Colonic mucosa (tissue), 4 donors: ENCODE results near the gene GNB1L. TPM values are rescaled to one million over a fixed set of nuclear protein-coding genes. Genes with fewer than 3 reads are reported as not detected.

ENCODE experiments used
- DNase-seq: peaks from one replicate; pipeline ENCODE4 v3.0.0-alpha.2; 2020
- H3K27ac ChIP-seq: fragments of 200-600 bp; one replicate; pipeline ENCODE4 v1.8.0; 2021
- H3K27me3 ChIP-seq: fragments of 200-600 bp; one replicate; pipeline ENCODE4 v1.8.0; 2021
- H3K36me3 ChIP-seq: fragments of 200-600 bp; one replicate; pipeline ENCODE4 v1.8.0; 2021
- H3K4me1 ChIP-seq: fragments of 200-600 bp; one replicate; pipeline ENCODE4 v1.8.0; 2021; ENCODE audit warnings: mild to moderate bottlenecking
- H3K4me3 ChIP-seq: fragments of 200-600 bp; one replicate; pipeline ENCODE4 v1.8.0; 2021
- H3K9ac ChIP-seq, 2 donors: one replicate each; pipeline ENCODE4 v1.7.0; 2013; ENCODE audit warnings: control low read depth in 2 of 2, low read depth in 2 of 2, low read length in 2 of 2
- H3K9me3 ChIP-seq: fragments of 200-600 bp; one replicate; pipeline ENCODE4 v1.8.0; 2021
- intact Hi-C: fragments of 100-400 bp; cut with DNase I; formaldehyde crosslinking; loops from one replicate; pipeline ENCODE4 v1.14.1; 2022
- total RNA-seq, 2 donors: library from RNA; stranded (reverse); fragmentation: NEBNext Ultra II Directional in 1 of 2; extraction: Animal tissue kit (Norgen Biotek cat#: 25700) in 1 of 2; gene quantifications; one replicate each; pipeline ENCODE4 v1.2.1, GENCODE V29; 2021
- TF ChIP-seq, protein P1 (sequence below): fragments of 200-600 bp; IDR thresholded peaks from one replicate; pipeline ENCODE4 v1.8.0; 2022; ENCODE audit warnings: antibody characterized with exemption, mild to moderate bottlenecking
- donor health status: healthy.
- donor health status: DM: no; HTN: no; CAD: no.
- donor health status: DM: no; HTN: no; CAD: no.

GNB1L gene
- total RNA-seq, 2 donors from 2014 or later = 4.4 to 10.2 TPM

DNA sequence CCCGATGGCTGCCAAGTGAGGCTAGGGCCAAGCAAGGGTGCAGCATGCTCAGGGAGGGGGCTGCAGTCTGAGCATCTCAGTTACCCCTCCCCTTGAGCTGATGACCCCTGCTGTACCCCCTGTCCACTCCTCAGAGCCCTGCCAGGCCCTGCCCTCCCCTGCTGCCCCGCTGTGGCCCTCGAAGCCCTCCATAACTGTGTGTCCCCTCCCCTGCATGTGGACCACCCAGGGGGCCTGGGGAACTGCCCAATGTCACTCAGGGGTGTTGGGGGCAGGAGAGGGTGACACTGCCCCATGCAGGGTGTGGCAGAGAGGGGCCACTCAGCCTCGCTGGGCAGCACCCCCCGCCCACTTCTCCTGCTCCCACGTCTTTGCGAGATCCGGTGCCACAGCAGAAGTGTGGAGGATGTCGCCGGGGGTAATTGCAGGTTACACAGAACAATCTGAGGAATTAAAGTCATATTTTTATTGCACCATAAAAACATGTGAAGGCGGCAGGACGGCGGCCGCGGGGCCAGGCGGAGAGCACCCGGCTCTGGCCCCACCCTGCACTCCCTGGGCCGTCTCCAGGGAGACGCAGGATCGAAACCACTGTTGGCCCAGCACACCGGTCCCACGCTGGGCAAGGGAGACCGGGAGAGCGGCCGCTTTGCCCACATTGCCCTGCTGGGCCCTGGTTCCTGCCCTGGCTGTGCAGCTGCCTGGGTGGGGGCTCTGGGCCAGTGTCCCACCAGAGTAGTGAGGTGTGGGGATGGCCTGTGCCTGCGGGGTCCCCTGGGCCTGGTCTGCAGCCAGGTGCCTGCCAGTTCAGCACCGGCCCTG is 18.7 kb upstream of the GNB1L start:
- intact Hi-C loops = no loop called here
- DNase-seq = peak; percentile 78

DNA sequence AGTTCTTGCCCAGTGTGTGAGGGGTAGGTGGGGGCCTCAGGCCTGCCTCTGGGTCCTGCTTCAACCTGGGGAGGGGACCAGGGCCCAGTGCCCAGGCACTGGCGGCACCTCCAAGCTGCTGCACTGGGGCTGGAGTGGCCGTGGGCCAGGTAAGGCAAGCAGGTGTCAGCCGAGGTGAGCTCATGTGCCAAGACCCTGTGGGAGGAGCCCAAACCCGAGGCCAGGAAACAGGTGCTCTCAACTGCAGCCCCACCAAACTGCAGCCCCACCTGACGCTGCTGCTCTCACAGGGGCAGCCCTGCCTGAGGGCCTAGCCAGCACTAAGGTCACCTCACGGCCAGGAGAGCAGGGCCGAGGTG is 18.1 kb upstream of the GNB1L start:
- Histone ChIP-seq H3K27me3 (no peaks in the 10 kb centered on the region), H3K36me3 (no peaks in the 10 kb centered on the region), H3K4me1 (peaks cover 9% of the 10 kb centered on the region), H3K4me3 (no peak overlapping the region), H3K9me3 (no peaks in the 10 kb centered on the region), H3K9ac (peak overlapping the region in 1 of 2 donors; percentile 55), H3K27ac (no peak overlapping the region)
- TF ChIP-seq, protein P1, sequence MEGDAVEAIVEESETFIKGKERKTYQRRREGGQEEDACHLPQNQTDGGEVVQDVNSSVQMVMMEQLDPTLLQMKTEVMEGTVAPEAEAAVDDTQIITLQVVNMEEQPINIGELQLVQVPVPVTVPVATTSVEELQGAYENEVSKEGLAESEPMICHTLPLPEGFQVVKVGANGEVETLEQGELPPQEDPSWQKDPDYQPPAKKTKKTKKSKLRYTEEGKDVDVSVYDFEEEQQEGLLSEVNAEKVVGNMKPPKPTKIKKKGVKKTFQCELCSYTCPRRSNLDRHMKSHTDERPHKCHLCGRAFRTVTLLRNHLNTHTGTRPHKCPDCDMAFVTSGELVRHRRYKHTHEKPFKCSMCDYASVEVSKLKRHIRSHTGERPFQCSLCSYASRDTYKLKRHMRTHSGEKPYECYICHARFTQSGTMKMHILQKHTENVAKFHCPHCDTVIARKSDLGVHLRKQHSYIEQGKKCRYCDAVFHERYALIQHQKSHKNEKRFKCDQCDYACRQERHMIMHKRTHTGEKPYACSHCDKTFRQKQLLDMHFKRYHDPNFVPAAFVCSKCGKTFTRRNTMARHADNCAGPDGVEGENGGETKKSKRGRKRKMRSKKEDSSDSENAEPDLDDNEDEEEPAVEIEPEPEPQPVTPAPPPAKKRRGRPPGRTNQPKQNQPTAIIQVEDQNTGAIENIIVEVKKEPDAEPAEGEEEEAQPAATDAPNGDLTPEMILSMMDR = no peak
- intact Hi-C loops = no loop called here
- DNase-seq = peak; percentile 55

More for the DNA sequence above, 18.7 kb upstream of the GNB1L start:
- Histone ChIP-seq H3K4me3 (no peak overlapping the region), H3K4me1 (peaks cover 9% of the 10 kb centered on the region), H3K27ac (no peak overlapping the region), H3K27me3 (no peaks in the 10 kb centered on the region), H3K9me3 (no peaks in the 10 kb centered on the region), H3K9ac (peak overlapping the region; percentile 35 to 55), H3K36me3 (no peaks in the 10 kb centered on the region)
- TF ChIP-seq, protein P1 = no peak

DNA sequence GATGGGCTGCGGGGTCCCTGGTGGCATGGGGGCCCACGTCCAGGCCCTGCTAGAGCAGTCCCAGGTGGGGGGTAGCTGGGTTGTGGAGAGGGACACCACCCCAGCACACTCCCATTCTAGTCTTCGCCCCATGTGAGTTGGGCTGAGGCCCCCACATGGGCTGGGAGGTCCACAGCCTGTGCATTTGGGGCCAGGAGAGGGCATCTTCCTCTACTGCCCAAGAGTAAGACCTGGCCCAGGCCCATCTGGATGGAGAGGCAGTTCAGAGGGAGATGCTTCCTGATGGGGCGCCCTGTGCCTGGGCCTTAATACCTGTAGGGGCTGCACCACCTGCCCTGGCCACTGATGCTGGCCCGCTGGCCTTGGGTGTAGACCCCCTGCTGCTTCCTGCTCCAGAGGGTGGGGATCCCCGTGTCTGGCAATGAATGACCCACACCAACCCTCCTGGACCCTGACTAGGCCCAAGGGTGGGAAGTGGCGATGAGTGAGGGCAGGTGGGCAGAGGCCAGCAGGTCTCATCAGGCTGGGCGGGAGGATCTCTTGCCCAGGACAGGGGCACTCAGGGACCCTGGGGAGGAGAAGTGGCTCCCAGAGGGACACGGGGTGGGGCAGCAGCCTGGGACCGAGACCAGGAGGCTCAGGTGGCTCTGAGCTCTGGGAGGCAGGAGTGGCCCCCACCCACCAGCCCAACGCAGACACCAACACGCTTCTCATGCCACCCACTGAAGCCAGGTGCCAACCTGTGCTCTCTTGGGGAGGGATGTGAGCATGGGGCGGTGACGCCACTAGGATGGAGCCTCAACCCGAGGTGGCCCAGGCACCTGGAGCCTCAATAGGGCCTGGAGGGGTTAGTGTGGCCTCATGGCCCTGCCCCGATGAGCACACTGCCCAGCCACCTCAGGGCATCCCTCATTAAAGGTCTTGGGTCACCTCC is 17.4 kb upstream of the GNB1L start:
- Histone ChIP-seq H3K27ac (no peak overlapping the region), H3K27me3 (no peaks in the 10 kb centered on the region), H3K9ac (no peak overlapping the region), H3K4me3 (no peak overlapping the region), H3K9me3 (no peaks in the 10 kb centered on the region), H3K4me1 (peaks cover 9% of the 10 kb centered on the region), H3K36me3 (no peaks in the 10 kb centered on the region)
- peak; percentile 17 for DNase-seq
- TF ChIP-seq, protein P1 = no peak
- intact Hi-C loops = no loop called here

DNA sequence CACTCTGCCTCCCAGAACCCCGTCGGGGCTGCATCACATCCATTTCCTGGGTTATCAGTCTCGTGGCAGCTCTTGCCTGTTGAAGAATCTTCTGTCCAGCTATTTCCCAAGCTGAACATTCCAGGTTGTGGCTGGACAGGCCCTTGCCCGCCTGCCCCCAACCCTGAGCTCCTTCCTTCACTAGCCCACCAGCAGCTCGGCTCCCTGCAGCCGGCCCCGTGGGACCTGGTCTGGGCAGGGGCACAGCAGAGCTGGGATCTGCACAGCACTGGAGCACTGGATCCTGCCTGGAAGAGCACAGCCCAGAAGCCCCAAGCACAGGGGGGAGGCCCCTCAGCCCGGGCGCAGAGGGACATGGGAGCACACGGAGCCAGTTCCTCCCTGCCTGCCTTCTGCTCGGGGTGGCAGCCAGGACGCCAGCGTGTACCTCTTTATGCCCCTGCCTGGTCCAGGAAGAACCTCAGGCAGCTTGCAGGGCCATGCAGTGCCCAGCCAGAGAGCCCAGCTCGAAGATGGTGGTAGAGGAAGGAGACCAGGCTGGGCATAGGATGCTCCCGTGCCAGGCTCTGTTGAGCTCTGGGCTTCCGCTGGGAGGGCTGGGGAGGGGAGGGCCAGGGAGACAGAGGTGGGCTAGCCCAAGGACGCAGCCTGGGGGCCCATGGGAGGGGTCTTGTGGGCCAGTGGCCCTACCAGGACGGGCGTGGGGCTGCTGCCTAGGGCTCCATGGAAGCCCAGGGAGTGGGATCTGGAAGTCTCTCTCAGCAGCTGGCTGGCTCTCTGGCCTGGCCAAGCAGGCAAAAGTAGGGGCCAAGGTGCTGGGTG is 16.6 kb upstream of the GNB1L start:
- peak; percentile 15 for DNase-seq
- Histone ChIP-seq H3K27ac (no peak overlapping the region), H3K36me3 (no peaks in the 10 kb centered on the region), H3K9me3 (no peaks in the 10 kb centered on the region), H3K27me3 (no peaks in the 10 kb centered on the region), H3K9ac (no peak overlapping the region), H3K4me1 (peaks cover 9% of the 10 kb centered on the region), H3K4me3 (no peak overlapping the region)
- TF ChIP-seq, protein P1 = no peak
- intact Hi-C loops = no loop called here
